Left ventricle myocardium superior (tissue), 1 donor: ENCODE data around the gene VILL. TPM values are rescaled to one million over a fixed set of nuclear protein-coding genes. Genes with fewer than 3 reads are reported as not detected.
A peak's percentile ranks its signal among the peaks of the same experiment; 100 is the strongest.
"Not testable (repeated sequence)": the region's sequence is repeated elsewhere in the genome, so short reads cannot be mapped to it uniquely, and the experiment has no call there.

Experiments used
- ATAC-seq: fragments of 200-7000 bp; cut with Tn5 transposase; one replicate; pipeline ENCODE4 v1.9.1; 2020; ENCODE audit warnings: mild to moderate bottlenecking, moderate library complexity
- DNase-seq: peaks from one replicate; pipeline ENCODE4 v3.0.0-alpha.2; 2020
- intact Hi-C: fragments of 100-400 bp; cut with micrococcal nuclease; formaldehyde crosslinking; loops from one replicate; pipeline ENCODE4 v1.11.0; 2022
- total RNA-seq: library from RNA; stranded (reverse); fragmentation: NEBNext Ultra II Directional; extraction: Animal tissue kit (Norgen Biotek cat#: 25700); gene quantifications from one replicate; pipeline ENCODE4 v1.2.1, GENCODE V29; 2021
- donor health status: DM: no; HTN: yes; CAD: no; lungs with severe emphysema.

The VILL gene
- total RNA-seq, 1 donor from 2014 or later, result 2.7 TPM

DNA sequence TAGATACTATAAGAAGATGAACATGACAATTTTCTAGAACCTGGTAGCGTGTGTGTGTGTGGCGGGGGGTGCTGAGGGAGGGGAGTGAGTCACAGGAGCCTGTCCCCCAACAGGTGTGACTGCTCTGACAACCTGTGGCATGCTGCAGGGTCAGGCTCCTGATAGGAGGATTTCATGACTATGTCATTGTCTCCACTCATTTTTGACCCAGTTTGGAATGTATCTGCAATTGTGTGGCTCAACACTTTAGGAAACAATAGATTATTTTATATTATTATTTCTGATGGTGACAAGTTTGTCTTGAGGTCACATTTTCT, 9.3 kb upstream of the VILL start:
- DNase-seq (no peak), ATAC-seq (no peak)
- intact Hi-C loops, result no loop called here

DNA sequence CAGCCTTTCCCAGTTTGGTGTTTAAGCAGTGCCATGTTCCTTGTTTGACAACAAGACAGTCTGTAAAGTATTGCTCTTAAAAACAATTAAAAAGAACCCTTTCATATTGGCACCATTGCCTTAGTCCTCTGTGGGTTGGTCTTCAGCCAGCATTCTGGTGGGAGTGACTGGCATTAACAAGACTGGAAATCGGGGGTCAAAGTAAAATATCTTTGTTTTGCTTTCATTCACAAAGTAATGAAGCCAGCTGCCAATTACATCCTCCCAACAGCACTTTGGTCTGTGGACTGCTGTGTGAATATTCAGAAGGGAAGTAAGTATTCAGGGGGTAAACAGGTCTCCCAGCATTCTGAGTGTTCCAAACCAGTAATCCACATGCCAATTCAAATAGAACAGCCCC, 8.3 kb upstream of the VILL start:
- intact Hi-C loops, result no loop called here
- ATAC-seq (no peak), DNase-seq (no peak)

DNA sequence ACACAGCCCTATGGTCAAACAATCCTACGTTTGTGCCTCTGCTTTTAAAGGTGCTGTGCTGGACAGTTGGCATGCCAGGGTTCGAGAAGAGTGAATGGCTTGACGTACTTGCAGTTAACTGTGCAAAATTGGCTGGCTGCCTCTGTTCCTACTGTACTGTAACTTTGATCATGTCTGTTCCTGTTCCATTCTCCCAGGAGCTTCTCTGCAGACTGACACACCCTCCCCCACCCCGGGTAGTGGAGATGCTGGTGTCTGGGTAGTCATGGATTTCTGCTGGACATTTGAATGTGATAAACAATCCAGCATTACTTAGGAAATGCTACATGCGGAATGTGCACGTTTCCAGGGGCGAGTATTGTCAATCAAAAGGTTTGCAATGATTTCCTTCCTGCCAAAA, 6.5 kb upstream of the VILL start:
- ATAC-seq (no peak), DNase-seq (no peak)
- intact Hi-C loops, result no loop called here

DNA sequence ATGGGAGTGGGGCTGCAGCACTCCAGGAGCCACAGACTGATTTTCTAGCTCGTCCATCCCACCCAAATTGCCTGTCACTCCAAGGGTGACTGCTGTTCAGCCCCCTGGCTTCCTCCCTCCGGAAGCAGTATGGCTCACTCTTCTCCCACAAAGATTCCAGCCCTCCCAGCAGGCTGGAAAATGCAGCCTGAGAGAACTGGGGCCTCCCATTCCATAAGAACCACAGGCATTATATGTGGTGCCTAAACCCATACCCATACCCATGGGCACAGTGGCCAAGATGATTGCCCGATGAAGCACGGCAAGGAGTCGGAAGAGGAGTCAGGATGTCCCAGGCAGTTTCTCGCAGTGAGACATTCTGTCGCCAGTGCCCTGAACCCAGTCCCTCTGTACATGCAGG, 6.0 kb upstream of the VILL start:
- DNase-seq, result no peak
- intact Hi-C loops, result no loop called here
- no peak for ATAC-seq

DNA sequence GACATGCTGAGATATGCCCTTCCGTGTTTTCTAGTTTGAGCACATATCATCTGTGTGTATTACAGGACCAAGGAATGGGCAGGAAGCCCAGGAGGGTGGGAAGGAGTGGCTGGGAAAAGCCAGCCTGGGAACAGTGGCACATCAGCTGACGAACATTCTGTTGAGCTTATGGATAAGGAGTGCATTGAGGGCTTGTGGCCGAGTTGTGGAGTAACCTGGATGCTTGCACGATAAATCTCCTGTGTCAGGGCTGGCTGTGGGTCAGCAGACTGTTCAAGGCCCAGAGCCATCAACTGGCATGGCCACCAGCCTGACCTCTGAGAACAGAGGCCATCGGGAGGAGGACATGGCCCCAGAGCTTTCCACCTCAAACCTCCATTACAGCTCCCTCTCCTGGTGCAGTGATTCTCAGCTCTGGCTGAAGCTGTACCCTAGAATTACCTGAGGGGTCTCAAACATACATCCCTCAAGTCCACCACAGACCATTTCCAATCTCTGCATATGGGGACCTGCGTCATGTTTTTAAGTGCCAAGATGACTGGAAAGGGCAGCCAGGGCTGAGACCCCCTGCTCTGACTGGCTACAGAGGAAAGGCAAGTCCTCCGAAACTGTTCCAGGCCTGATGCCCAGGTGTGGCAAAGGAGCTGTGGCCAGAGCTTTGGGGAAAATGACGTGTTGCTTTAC, 4.8 kb upstream of the VILL start:
- intact Hi-C loops, result no loop called here
- ATAC-seq (peak; percentile 85), DNase-seq (peak; percentile 60)

DNA sequence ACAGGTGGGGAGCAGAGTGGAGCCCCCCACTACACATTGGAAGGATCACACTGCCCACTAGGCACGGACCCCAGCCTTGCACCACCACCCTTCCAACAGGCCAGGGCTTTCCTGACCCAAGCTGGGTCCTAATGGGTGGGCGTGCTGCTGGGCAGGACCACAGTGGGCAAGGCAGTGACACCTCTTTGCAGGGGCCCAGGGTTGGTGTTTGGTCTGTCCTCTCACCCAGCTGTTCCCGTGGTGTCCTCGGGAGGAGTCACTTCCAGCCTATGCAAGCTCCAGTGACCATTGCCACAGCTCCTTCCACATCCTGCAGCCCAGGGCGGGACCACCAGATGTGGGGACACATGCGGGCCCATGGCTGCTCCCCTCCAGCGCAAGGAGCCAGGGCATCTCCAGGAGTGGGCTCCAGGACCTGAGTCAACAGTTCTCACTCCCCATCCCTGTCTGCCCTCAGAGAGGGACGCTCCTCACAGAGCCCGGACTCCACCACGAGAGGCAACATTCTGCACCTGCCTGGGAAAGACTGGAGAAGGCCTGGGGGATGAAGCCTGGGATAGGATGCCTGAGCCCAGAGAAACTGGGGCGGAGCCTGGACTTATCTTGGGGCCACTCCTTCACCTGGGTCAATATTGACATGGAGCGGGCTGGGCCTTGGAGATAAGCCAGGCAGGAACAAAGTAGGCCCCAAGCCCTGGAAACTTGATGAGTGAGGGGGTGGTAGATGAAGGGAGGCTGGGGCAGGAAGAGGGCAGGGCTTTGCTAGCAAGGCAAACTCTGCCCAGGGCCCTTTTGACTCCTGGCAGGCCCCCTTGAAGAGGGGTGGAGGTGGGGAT, 3.9 kb upstream of the VILL start:
- no peak for DNase-seq
- ATAC-seq, result no peak
- intact Hi-C loops, result no loop called here

DNA sequence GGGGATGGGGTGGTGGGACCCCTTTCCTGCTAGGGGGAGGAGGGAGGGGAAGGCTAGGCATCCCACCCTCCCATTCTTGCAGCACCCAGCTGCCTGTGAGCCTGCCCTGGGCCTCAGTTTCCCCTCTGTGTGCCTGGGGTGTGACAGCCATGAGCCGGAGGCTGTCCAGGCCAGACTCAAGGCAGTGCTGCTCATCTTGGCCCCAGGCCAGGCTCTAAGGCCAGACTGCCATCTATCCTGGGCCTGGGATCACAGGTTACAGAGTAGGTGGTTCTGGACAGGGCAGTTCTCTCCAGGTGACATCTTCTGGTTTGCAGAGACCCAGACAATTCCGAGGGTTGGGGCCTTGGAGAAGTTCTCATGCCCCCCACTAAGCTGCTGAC, 3.3 kb upstream of the VILL start:
- DNase-seq, result no peak
- ATAC-seq, result no peak
- intact Hi-C loops, result no loop called here

DNA sequence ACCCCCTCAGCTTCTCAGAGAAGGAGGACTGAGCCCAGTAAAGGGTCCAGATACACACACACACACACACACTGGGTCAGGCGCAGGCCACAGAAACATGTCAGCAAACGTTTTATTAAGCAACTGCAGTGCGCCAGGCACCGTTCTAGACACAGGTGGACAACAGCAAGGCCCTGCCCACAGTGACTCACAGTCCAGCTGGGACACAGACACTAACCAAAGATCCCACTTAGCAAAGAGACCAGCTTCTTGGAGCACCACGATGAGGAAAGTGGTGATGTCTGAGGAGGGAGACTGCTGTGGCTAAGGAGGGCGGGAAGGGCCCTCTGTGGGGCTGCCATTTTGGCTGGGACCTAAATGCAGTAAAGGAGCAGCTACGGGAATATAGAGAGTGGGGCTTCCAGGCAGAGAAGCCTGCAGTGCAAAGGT, 2.8 kb upstream of the VILL start:
- intact Hi-C loops, result no loop called here
- ATAC-seq (no peak), DNase-seq (no peak)

DNA sequence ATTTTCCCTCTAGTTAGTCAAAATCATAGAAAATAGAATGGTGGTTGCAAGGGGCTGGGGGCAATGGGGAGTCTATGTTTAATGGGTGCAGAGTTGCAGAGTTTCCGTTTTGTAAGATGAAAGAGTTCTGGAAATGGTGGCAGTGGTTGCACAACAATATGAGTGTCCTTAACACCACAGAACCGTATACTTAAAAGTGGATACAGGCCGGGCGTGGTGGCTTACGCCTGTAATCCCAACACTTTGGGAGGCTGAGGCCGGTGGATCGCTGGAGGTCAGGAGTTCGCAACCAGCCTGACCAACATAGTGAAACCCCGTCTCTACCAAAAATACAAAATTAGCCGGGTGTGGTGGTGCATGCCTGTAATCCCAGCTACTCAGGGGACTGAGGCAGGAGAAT, 2.2 kb upstream of the VILL start:
- ATAC-seq, intact Hi-C loops, DNase-seq: not testable (repeated sequence)

DNA sequence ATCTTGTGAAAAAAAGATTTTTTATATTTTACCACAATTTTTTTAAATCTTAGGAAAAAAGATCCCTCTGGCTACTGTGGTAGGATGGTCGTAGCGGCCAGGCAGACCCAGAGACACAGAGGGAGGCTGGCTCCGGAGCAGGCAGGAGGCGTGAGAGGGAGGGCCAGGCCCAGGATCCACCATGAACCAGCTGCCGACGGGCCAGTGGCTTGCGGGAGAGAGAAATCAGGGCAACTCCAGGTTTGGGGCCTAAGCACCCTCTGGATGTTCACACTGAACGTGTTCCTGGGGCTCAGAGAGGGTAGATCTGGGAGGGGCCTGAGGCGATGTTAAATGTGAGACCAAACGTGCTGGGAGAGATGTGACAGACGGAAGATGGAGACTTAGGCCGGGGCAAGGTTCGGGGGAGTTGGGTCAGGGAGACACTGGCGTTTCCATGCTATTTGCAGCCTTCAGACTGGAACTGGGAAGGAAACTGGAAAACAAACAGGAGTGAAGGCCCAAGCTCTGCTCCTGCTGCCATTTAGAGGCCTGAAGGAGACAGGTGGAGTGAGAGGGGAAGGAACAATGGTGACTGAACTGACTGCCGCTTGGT, 1.6 kb upstream of the VILL start:
- DNase-seq, result no peak
- intact Hi-C loops, result no loop called here
- no peak for ATAC-seq

DNA sequence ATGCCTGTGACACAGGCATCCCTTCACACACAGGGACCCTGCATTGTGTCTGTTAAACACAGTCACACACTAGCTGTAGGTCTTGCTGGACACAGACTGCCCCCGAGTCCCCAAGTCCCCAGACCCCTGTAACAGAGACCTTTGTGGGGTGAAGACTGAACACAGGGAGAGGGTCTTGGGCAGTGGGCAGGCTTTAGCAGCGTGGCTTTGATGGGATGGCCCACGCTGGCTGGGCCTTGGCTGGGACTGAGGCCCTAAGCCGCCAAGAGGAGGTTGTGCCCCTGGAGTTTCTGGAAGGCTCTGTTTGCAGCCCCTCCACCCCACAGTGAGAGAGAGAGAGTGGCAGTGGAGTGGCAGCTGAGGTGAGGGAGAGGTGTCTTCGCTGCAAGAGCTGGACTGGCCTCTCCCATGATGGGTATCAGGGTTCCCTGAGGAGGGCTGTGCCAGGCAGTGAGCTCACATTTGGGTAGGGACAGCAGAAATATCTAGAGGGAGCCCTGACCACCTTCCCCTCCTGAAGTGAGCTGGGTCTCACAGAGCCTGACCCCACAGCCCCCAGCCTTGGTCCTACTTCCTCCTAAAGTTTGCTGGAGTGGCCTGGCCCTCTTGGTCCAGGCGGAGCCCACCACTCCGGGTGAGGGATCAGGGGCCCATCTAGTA, 635 bp upstream of the VILL start:
- no peak for ATAC-seq
- intact Hi-C loops, result no loop called here
- DNase-seq, result no peak

DNA sequence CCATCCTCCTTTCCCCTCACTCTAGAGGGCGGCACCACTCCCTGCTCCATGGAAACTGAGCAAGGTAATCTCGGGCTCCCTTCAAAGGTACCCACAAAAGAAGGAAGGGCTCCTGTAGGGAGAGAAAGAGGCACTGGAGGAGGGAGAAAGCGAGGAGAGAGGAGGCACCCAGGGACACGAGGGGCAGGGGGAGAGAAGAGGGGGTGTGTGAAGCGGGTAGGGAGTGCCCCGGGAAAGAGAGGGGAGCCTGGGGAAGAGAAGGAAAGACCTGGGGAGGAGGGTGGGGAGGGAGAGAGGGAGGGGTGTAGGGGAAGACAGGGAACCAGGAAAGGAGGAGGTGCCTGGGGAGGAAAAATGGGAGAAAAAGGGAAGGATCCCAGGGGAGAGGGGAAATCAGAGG, 523 bp downstream of the VILL start:
- DNase-seq (no peak), ATAC-seq (no peak)
- intact Hi-C loops, result no loop called here

DNA sequence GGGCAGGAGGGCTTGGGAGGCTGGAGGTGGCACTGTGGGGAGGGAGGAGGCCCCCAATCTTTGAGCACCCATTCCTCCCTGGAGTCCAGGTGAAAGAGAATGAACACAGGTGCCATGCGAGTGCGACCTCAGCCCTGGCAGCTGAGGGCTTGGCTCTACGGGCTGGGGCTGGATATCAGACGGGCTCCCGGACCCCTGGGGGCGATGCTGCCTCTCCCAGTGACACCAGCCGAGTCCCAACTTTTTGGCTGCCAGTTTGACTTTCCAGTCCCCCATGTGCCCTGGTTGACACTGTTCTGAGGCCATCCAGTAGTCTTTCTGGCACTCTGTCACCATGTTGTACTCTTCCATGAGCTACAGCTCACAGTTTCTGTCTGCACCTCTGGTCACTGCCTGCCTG, 1.2 kb downstream of the VILL start:
- ATAC-seq (no peak), DNase-seq (no peak)
- intact Hi-C loops, result no loop called here

DNA sequence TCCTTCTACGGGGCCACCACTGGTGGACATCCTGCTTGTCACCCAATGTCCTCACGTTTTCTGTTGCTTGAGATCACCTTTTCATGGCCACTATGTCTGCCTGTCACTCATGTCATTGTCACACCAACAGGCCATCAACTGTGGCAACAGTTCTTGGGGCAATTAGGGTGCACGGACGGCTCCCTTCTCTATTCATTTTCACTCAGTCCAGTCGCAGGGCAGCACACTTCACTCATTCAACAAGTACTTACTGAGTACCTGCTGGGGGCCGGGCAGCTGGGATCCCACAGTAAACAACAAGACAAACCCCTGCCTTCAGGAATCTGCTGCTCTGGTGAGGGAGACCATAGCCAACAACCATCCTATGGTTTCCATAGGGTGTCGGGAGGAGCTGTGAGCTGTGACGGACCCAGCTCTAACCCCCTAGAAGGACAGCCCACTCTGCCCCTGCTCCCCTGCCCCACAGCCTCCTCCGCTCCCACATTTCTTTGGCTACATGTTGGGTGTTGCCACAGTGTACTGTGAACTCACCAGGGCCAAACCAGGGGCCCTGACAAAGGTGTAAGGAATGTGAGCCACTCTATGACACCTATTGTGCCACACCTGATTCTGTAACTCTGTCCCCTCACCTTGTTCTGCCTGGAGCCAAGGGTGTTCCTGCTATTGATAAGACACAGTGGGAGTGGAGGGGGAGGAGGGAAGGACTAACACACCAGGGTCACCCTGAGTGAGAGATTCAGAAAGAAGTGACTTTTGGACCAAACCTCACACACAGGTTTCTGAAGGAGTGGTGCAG, 1.9 kb downstream of the VILL start:
- no peak for DNase-seq
- intact Hi-C loops, result no loop called here
- ATAC-seq, result no peak

DNA sequence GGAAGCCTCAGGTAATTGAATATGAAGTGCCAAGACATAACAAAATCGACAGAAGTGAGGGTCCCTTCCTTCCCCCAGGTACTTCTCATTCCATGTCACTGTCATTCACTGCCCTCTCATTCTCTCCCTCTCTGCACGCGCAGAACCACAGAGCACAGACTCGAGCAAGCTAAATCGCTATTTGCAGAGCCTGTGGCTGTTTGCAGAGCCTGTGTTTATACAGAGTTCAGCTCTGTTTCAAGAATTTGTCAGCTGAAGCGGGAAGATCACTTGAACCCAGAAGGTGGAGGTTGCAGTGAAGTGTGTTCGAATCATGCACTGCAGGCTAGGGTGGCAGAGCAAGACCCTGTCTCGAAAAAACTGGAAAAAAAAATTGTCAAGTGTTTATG, 2.5 kb downstream of the VILL start:
- intact Hi-C loops, result no loop called here
- DNase-seq (no peak), ATAC-seq (no peak)

DNA sequence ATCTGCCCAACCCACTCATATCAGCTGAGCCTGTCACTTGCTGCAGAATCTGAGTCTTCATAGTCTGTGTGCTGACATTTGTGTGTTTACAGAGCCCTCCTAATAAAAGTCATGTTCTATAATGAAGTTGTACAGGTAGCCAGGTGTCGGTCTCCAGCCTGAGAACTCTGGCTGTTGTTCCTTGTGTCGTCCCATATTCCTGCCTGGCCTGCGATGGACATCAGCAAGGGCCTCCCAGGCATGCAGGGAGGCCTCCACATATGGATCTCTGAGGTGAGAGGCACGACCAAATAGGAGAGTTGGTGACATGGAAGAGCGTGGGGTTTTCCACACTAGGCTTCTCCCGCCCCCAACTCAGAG, 2.9 kb downstream of the VILL start:
- no peak for ATAC-seq
- no peak for DNase-seq
- intact Hi-C loops, result no loop called here

DNA sequence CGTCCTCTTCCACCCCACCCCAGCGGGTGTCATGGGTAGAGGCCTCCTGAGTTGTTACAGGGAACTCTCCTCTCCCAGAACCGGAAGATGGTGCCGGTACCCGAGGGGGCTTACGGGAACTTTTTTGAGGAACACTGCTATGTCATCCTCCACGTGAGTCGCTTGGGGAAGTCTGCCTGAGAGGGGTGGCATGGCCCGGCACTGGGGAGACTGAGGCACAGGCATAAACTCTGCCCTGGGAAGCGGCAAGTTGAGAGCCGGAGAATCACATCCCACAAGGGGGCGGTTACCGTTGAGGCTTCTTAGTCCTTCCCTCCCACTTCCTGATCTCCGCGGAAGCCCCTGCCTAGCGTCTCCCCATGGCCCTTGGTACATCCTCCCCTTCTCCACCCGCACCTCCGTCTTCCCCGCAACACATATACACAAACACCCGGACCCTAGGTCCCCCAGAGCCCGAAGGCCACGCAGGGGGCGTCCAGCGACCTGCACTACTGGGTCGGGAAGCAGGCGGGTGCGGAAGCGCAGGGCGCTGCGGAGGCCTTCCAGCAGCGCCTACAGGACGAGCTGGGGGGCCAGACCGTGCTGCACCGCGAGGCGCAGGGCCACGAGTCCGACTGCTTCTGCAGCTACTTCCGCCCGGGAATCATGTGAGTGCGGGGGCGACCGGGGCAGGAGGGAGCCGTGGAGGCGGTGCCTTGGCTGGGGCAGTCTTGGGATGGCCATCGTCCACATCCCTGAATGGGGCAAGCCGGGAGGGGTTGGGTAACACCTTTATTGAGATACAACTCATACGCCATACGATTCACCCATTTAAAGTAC, 3.4 kb downstream of the VILL start:
- intact Hi-C loops, result no loop called here
- ATAC-seq (peak; percentile 60), DNase-seq (peak; percentile 84)

DNA sequence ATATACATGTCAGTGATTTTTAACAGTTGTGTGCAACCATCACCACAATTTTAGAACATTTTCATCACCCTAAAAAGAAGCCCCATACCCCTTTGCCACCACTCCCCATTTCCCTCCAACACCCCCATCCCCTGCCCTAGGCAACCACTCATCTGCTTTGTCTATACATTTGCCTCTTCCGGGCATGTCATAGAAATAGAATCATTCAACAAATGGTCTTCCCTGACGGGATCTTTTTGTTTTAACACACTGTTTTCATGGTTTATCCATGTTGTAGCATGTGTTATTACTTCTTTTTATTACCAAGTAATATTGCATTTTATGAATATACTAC, 4.0 kb downstream of the VILL start:
- intact Hi-C loops, result no loop called here
- ATAC-seq (no peak), DNase-seq (no peak)
